ENCODE results near the gene TRIM34. TPM values are rescaled to one million over a fixed set of nuclear protein-coding genes. Genes with fewer than 3 reads are reported as not detected.
"Not testable (repeated sequence)": the region's sequence is repeated elsewhere in the genome, so short reads cannot be mapped to it uniquely, and the experiment has no call there.

The TRIM34 gene
- total RNA-seq, 1 experiment from 2014 or later: 0.42 TPM

- DNase-seq (ENCODE audit: low read depth, low spot score) (peak; percentile 81), ATAC-seq (peak; percentile 84)
- no peaks in the 10 kb centered on the region for H3K9me3 ChIP-seq (ENCODE audit: control insufficient read depth in 1 of 2, insufficient read depth in 1 of 2, low read depth in 1 of 2, low read length in 2 of 2)
- H3K4me2 ChIP-seq (ENCODE audit: low read length): peak overlapping the region; percentile 44
- ChIA-PET CTCF (interaction anchor here (0.5 to 1.4 kb wide), 8 partner anchors 8 to 291 kb away, joined by 3 to 5 read pairs (median 3); partner anchors contain the start of gene TRIM5), POLR2A (interaction anchor here (1.4 to 1.8 kb wide), 2 partner anchors 84 to 95 kb away, joined by 3 to 5 read pairs; no protein-coding TSS in a partner anchor), RAD21 (ENCODE audit: low non-redundant PET in 1 of 2, low total read pairs in 2 of 2, uncharacterized antibody in 2 of 2, unreplicated experiment in 2 of 2) (interaction anchor here in 1 of 2 experiments (0.7 kb wide), 1 partner anchor 13 kb away, joined by 3 read pairs; no protein-coding TSS in a partner anchor)
- no peak for TF ChIP-seq ZNF274 (IDR thresholded peaks at IDR 0.05; ENCODE audit: low read depth, low read length)
- peak; percentile 66 for TF ChIP-seq RAD21 (IDR thresholded peaks at IDR 0.05; ENCODE audit: low read depth)
- TF ChIP-seq JUND (IDR thresholded peaks at IDR 0.05): no peak
- TF ChIP-seq CTCF (IDR thresholded peaks at IDR 0.05 in 2 of 3, conservative IDR thresholded peaks at IDR 0.05 in 1 of 3; ENCODE audit: borderline replicate concordance in 1 of 3, insufficient read depth in 1 of 3, low read depth in 2 of 3, low read length in 2 of 3): peak; percentile 85 to 98 (median 95)
- peak; percentile 14; the same call in 1 of the 2 replicates for TF ChIP-seq CBX3 (IDR thresholded peaks at IDR 0.05; ENCODE audit: low read depth)
- no peaks in the 10 kb centered on the region for H3K27me3 ChIP-seq (ENCODE audit: insufficient read depth, low read length)
- H2AFZ ChIP-seq (ENCODE audit: low read depth, low read length, poor library complexity, severe bottlenecking): peak overlapping the region; percentile 94
- no TSS peak for BruUV-seq (replicated peaks)
- H3K4me3 ChIP-seq (replicated peaks in 1 of 2; ENCODE audit: low read depth in 1 of 2, low read length in 2 of 2): no peak overlapping the region
- H3K27ac ChIP-seq (ENCODE audit: low read depth, low read length): no peak overlapping the region
- H3K9me2 ChIP-seq (ENCODE audit: insufficient read depth): no peaks in the 10 kb centered on the region
- no peaks in the 10 kb centered on the region for H3K36me3 ChIP-seq (ENCODE audit: control insufficient read depth in 1 of 2, insufficient read depth in 2 of 2, low read length in 2 of 2)
- no peaks in the 10 kb centered on the region for H4K20me1 ChIP-seq (ENCODE audit: insufficient read depth)
- peaks cover 3 to 25% of the 10 kb centered on the region in 2 experiments; a peak in 3 of 4 replicates for H3K4me1 ChIP-seq (ENCODE audit: control insufficient read depth in 1 of 2, insufficient read depth in 2 of 2, low read length in 2 of 2)
- no peak overlapping the region for H3K9ac ChIP-seq (ENCODE audit: low read length)
- H3K79me2 ChIP-seq (ENCODE audit: insufficient read depth, low read length): no peaks in the 10 kb centered on the region
- intact Hi-C loops (cut with micrococcal nuclease): loop anchor here (1.0 to 5.0 kb wide), 2 partner anchors 112 to 208 kb away; partner anchors contain the start of gene OR52N2
Measured at GRCh38 chr11:5600374-5600851, 24.4 kb upstream of the TRIM34 start.

GRCh38 chr11:5602791-5603190 is 22.0 kb upstream of the TRIM34 start:
- POLR2A ChIA-PET: interaction anchor here (1.2 kb wide), 1 partner anchor 98 kb away, joined by 6 read pairs; no protein-coding TSS in a partner anchor

More at GRCh38 chr11:5602791-5603190, 22.0 kb upstream of the TRIM34 start:
- H3K9me3 ChIP-seq (ENCODE audit: control insufficient read depth in 1 of 2, insufficient read depth in 1 of 2, low read depth in 1 of 2, low read length in 2 of 2); H3K4me1 ChIP-seq (ENCODE audit: control insufficient read depth in 1 of 2, insufficient read depth in 2 of 2, low read length in 2 of 2); H3K9ac ChIP-seq (ENCODE audit: low read length); CTCF ChIA-PET; H3K79me2 ChIP-seq (ENCODE audit: insufficient read depth, low read length); H3K27me3 ChIP-seq (ENCODE audit: insufficient read depth, low read length); BruUV-seq (replicated peaks); DNase-seq (ENCODE audit: low read depth, low spot score); H3K4me3 ChIP-seq (replicated peaks in 1 of 2; ENCODE audit: low read depth in 1 of 2, low read length in 2 of 2); H3K9me2 ChIP-seq (ENCODE audit: insufficient read depth); H4K20me1 ChIP-seq (ENCODE audit: insufficient read depth); ATAC-seq; H2AFZ ChIP-seq (ENCODE audit: low read depth, low read length, poor library complexity, severe bottlenecking); H3K4me2 ChIP-seq (ENCODE audit: low read length); RAD21 ChIA-PET (ENCODE audit: low non-redundant PET in 1 of 2, low total read pairs in 2 of 2, uncharacterized antibody in 2 of 2, unreplicated experiment in 2 of 2); H3K27ac ChIP-seq (ENCODE audit: low read depth, low read length); H3K36me3 ChIP-seq (ENCODE audit: control insufficient read depth in 1 of 2, insufficient read depth in 2 of 2, low read length in 2 of 2): not testable (repeated sequence)
- intact Hi-C loops (cut with micrococcal nuclease): loop anchor here (5.0 kb wide), 1 partner anchor 110 kb away; no protein-coding TSS in a partner anchor

Measured in HCT116 (cell line).